Measurements from ENCODE around the gene PKIB.
"Not testable (repeated sequence)": the region's sequence is repeated elsewhere in the genome, so short reads cannot be mapped to it uniquely, and the experiment has no call there.

Gene PKIB

GRCh38 chr6:122748945-122749344 is 138.7 kb downstream of the PKIB start:
- DNase-seq = not testable (repeated sequence)

- no peak for DNase-seq
Observed at GRCh38 chr6:122749451-122750050, 139.3 kb downstream of the PKIB start.

DNA sequence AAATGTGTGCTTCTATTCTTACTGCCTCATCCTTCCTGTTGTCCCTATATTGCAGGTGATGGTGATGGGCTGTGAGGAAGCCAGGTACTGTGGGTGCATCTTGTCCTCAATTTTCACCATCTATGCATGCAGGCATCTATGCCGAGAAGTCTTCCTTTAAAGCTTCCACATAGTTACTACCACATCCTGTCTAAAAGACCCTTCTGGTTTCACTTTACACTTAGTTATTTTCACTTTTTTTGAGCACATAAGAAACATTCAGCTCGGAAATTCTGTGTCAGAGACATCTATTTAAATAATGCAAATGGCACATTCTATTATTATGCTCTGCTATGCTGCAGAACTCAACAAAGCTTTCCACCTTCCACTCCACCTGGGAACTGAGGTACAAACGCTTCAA is 141.1 kb downstream of the PKIB start:
- no peak for DNase-seq

- DNase-seq = no peak
Observed at GRCh38 chr6:122752459-122752858, 142.3 kb downstream of the PKIB start.

DNA sequence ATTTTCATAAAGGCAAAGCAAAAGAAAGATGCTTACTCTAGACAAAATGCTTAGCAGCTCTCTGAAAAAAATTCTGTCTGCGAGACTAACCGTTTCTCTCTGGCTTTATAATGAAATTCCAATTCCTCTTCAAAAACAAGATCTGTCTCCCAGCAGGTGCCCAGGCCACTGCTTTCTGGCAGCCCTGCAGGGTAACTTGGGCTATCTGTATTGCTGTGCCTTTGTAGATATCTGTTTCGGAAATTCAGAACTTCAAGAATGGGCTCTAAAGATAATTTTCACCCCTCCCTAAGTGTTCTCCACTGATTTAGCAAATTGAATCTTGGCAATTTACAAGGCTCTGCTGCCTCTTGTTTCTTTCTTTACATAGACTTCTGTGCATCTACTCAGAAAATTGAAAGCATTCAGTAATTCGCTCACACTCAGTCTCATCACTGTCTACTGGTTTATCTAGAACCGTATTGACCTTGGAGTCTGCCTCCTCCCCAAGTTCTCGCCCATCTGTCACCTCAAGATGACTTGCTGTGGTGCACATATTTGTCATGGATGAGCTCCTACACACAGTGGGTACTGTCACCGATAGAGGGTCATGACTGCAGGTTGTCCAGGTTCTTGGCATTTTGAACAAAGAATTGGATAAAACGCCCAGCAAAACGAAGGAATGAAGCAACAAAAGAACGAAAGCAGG is 142.9 kb downstream of the PKIB start:
- no peak for DNase-seq

DNA sequence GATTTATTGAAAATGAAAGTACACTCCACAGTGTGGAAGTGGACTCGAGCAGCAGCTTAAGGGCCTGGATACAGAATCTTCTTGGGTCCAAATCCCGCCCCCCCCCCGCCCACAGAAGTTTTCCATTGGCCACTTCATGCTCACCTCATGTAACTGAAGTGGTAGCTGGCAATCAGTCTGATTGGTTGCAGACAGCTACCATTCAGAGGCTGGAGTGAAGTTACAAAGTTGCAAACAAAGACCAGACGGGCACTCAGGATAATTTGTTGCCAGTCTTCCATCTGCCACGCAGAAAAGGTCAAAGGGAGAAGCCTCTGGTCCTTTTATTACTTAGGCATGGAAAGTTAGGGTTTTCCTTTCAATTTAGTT is 143.5 kb downstream of the PKIB start:
- DNase-seq = peak; percentile 30

- DNase-seq = no peak
Observed at GRCh38 chr6:122754191-122754731, 144.1 kb downstream of the PKIB start.

- no peak for DNase-seq
Observed at GRCh38 chr6:122755901-122756300, 145.7 kb downstream of the PKIB start.

GRCh38 chr6:122758927-122759334 is 148.7 kb downstream of the PKIB start:
- no peak for DNase-seq

GRCh38 chr6:122760330-122760729 is 150.1 kb downstream of the PKIB start:
- no peak for DNase-seq

DNA sequence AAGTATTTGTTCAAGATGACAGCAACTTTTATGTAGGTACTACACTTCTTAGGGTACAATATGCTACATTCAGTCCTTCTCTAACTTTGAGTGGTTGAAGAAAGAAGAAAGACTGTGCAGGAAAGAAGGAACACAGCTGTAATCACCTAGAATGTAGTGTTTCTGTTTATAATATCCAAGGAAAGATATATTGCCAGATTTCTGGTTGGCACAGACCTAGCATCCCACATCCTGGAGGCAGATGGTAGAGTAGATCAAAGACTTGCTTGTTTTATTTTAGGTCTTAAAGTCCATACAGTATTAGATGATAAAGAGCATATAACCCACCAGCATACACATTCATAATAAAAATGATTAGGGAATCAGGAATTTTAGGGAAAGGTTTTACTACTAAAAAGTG is 156.1 kb downstream of the PKIB start:
- DNase-seq = no peak

DNA sequence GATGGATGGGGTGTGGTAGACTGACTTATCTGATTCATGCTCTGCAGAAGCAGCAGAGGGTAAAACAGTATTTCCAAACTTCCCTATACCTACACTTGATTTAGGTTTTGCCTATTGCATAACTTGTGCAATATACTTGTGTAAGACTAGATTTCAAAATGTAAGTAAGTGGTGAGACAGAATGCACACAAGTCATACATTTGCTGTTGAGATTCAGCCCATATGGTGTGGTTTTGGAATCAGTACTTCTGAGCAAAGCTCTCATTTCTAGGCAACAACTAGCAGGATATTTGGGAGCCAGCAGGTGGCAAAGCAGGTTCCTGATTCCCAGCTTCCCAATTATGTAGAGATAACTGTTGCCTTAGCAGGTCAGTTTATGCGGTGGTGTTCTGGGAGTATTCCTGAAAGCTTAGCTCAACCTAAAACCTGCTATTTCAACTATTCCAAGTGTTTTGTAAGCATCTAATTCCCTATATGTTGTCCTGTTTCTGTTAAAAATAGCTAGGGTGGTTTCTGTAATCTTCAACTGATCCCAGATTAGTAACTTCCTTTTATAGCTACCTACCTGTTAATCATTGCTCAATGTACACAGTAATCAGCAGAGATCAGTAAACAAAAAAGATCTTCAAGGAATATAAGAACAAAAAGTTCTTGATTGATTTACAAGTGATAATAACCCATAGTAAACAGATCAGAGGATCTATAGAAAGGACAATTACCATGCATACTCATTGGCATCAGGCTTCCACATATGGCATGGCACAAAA is 160.8 kb downstream of the PKIB start:
- DNase-seq = no peak

DNA sequence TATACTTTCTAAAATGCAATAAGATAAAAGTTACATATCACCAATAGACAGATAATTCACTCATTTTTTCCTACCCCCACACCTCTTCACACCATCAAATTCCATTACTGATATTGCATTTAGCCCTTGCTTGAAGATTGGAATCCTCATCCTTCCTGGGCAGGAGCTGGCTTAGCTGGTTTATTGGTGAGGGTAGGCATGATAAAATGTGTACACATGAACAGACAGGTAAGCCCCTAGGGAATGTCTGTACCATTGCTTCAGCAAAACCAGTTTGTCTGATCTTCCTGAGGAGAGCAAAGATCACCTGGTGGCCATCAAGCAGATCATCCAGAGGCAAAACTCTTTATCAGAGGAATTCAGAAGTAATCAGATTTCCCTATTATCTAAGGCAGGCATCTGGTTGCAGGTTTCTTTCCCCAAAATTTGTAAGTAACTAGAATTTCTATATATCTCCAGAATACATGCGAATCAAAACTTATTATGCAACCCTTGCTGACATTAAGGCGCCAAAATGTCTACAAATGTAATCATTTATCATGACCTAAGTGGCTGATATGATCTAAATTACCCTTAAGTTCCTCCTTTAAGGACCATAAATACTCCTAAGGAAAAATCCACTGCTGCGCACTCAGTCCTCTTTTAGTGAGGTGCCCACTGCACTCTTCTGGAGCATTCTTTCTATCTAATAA is 162.7 kb downstream of the PKIB start:
- DNase-seq = no peak
